ENCODE results near the gene SREK1.

GRCh38 chr5:66130493-66130892 lies 13.6 kb upstream of the SREK1 start:
- TF ChIP-seq CTCF (IDR thresholded peaks at IDR 0.05; ENCODE audit: low read length) = no peak
- TF ChIP-seq EZH2 (optimal IDR thresholded peaks at IDR 0.05; ENCODE audit: low read depth, low read length) = no peak
